Keratinocyte (primary cell): ENCODE results near the gene ACOX2. TPM values are rescaled to one million over a fixed set of nuclear protein-coding genes. Genes with fewer than 3 reads are reported as not detected.

Source experiments
- DNase-seq: peaks from one replicate; pipeline ENCODE4 v3.0.0-alpha.2; 2011; ENCODE audit warnings: low read depth, missing footprints, low spot score
- FAIRE-seq: peaks from 2 replicates; lab custom pipeline; 2011; peaks lifted over from hg19 to GRCh38; lab: Jason Lieb, UNC
- H2AFZ ChIP-seq: 2 replicates; pipeline ENCODE4 v1.6.0; 2012; ENCODE audit warnings: low read length, control low read depth, inconsistent platforms; ENCODE audit not compliant: control insufficient read depth
- H3K27ac ChIP-seq: 2 replicates; pipeline ENCODE4 v1.5.1; 2011; ENCODE audit warnings: low read length; ENCODE audit not compliant: control insufficient read depth, insufficient read depth
- H3K27me3 ChIP-seq: 3 replicates; pipeline ENCODE4 v1.6.0; 2011; ENCODE audit warnings: low read length; ENCODE audit not compliant: control insufficient read depth, insufficient read depth; ENCODE audit errors: extremely low read depth
- H3K36me3 ChIP-seq, 2 experiments: 2 replicates in 1 of 2; 3 replicates in 1 of 2; pipeline ENCODE4 v1.5.1; 2011; ENCODE audit warnings: low read length in 2 of 2, mild to moderate bottlenecking in 1 of 2; ENCODE audit not compliant: control insufficient read depth in 2 of 2, insufficient read depth in 2 of 2; ENCODE audit errors: extremely low read depth in 1 of 2
- H3K4me1 ChIP-seq: 3 replicates; pipeline ENCODE4 v1.5.1; 2011; ENCODE audit warnings: low read length; ENCODE audit not compliant: control insufficient read depth, insufficient read depth; ENCODE audit errors: extremely low read depth
- H3K4me2 ChIP-seq: 3 replicates; pipeline ENCODE4 v1.6.0; 2011; ENCODE audit warnings: low read depth, low read length; ENCODE audit not compliant: control insufficient read depth, insufficient read depth; ENCODE audit errors: extremely low read depth
- H3K4me3 ChIP-seq, 3 experiments: fragments of 200-600 bp in 1 of 3; sonication (generic) in 1 of 3; 2 replicates in 2 of 3; 3 replicates in 1 of 3; pipeline ENCODE4 v1.5.1; 2011 to 2016; ENCODE audit warnings: low read length in 3 of 3, mild to moderate bottlenecking in 3 of 3, control low read depth in 2 of 3, inconsistent platforms in 1 of 3, low read depth in 1 of 3, mixed read lengths in 1 of 3, mixed run types in 1 of 3, moderate library complexity in 1 of 3; ENCODE audit not compliant: control insufficient read depth in 2 of 3, insufficient read depth in 2 of 3; ENCODE audit errors: extremely low read depth in 1 of 3
- H3K79me2 ChIP-seq: 2 replicates; pipeline ENCODE4 v1.6.0; 2012; ENCODE audit warnings: low read length; ENCODE audit not compliant: control insufficient read depth, insufficient read depth
- H3K9ac ChIP-seq: 3 replicates; pipeline ENCODE4 v1.6.0; 2011; ENCODE audit warnings: low read length; ENCODE audit not compliant: control insufficient read depth, insufficient read depth; ENCODE audit errors: extremely low read depth
- H3K9me1 ChIP-seq: 3 replicates; pipeline ENCODE4 v1.6.0; 2011; ENCODE audit warnings: low read length; ENCODE audit not compliant: control insufficient read depth, insufficient read depth; ENCODE audit errors: extremely low read depth
- H3K9me3 ChIP-seq: 2 replicates; pipeline ENCODE4 v1.5.1; 2012; ENCODE audit warnings: low read depth, low read length; ENCODE audit not compliant: control insufficient read depth
- H4K20me1 ChIP-seq: 3 replicates; pipeline ENCODE4 v1.6.0; 2011; ENCODE audit warnings: low read length; ENCODE audit not compliant: control insufficient read depth, insufficient read depth; ENCODE audit errors: extremely low read depth
- CTCF ChIP-seq, 3 experiments: IDR thresholded peaks in 1 of 3; conservative IDR thresholded peaks in 1 of 3; optimal IDR thresholded peaks in 1 of 3; 2 replicates in 2 of 3; 3 replicates in 1 of 3; pipeline versions ENCODE3 to v1.5.1; 2011; ENCODE audit warnings: low read length in 3 of 3, mild to moderate bottlenecking in 3 of 3, moderate library complexity in 2 of 3, control low read depth in 1 of 3, inconsistent platforms in 1 of 3; ENCODE audit not compliant: insufficient read depth in 2 of 3; ENCODE audit errors: extremely low read depth in 1 of 3
- EZH2 ChIP-seq: IDR thresholded peaks from one replicate; pipeline ENCODE4 v1.6.1; 2012; ENCODE audit warnings: inconsistent platforms, mild to moderate bottlenecking, low read length, moderate library complexity
- dilution Hi-C: fragments of 300-500 bp; cut with MboI; formaldehyde crosslinking; loops from one replicate; pipeline ENCODE4 v1.7.0; 2020; ENCODE audit warnings: low sequenced_read_pairs; ENCODE audit not compliant: extremely low pct_ligation_motif_present
- polyA plus RNA-seq, 5 experiments: library from polyadenylated mRNA; depleted of rRNA in 3 of 5; stranded (reverse) in 3 of 5; stranded (forward) in 1 of 5; unstranded in 1 of 5; fragments of >200 nt; gene quantifications; 1 replicate in 1 of 5; 2 replicates in 3 of 5; 3 replicates in 1 of 5; pipeline versions ENCODE4 v1.2.1 to v1.2.3, GENCODE V29; 2011 to 2012; ENCODE audit warnings: missing spikeins in 2 of 5, low read depth in 1 of 5, low replicate concordance in 1 of 5

ACOX2 gene
- polyA plus RNA-seq, 1 donor (not counting 4 experiments of a cell fraction or from before 2014, with no cell fraction given): 0.20 TPM

DNA sequence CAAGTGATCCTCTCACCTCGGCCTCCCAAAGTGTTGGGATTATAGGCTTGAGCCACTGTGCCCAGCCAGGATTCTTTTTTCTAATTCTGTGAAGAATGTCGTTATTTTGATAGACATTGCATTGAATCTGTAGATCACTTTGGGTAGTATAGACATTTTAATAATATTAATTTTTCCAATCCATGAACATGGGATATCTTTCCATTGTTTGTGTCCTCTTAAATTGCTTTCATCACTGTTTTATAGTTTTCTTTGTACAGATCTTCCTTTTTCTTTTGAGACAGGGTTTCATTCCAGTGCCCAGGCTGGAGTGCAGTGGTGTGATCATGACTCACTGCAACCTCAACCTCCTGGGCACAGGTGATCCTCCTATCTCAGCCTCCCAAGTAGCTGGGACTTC lies 56.7 kb downstream of the ACOX2 start:
- no peak overlapping the region for H3K4me2 ChIP-seq
- H2AFZ ChIP-seq: no peak overlapping the region
- DNase-seq: no peak

GRCh38 chr3:58478781-58479180 lies 58.2 kb downstream of the ACOX2 start:
- no peaks in the 10 kb centered on the region for H3K4me1 ChIP-seq
- no peak overlapping the region for H3K9ac ChIP-seq
- H3K4me3 ChIP-seq: no peak overlapping the region
- H3K27ac ChIP-seq: no peak overlapping the region
- no peaks in the 10 kb centered on the region for H3K9me3 ChIP-seq
- H4K20me1 ChIP-seq: no peaks in the 10 kb centered on the region
- TF ChIP-seq CTCF (optimal IDR thresholded peaks at IDR 0.05 in 1 of 3, IDR thresholded peaks at IDR 0.05 in 1 of 3, conservative IDR thresholded peaks at IDR 0.05 in 1 of 3; ENCODE audit: extremely low read depth in 1 of 3, insufficient read depth in 2 of 3, low read length in 3 of 3) (no peak), EZH2 (no peak)
- no peaks in the 10 kb centered on the region for H3K79me2 ChIP-seq
- H3K4me2 ChIP-seq: no peak overlapping the region
- FAIRE-seq (no peak), DNase-seq (no peak)
- no peaks in the 10 kb centered on the region for H3K36me3 ChIP-seq
- H2AFZ ChIP-seq: no peak overlapping the region
- no peaks in the 10 kb centered on the region for H3K27me3 ChIP-seq
- dilution Hi-C loops: no loop called here
- H3K9me1 ChIP-seq: no peaks in the 10 kb centered on the region

More for the DNA sequence above, 56.7 kb downstream of the ACOX2 start:
- TF ChIP-seq CTCF (optimal IDR thresholded peaks at IDR 0.05 in 1 of 3, IDR thresholded peaks at IDR 0.05 in 1 of 3, conservative IDR thresholded peaks at IDR 0.05 in 1 of 3; ENCODE audit: extremely low read depth in 1 of 3, insufficient read depth in 2 of 3, low read length in 3 of 3): no peak
- no peak for TF ChIP-seq EZH2
- Histone ChIP-seq H3K4me1 (no peaks in the 10 kb centered on the region), H3K9me1 (no peaks in the 10 kb centered on the region), H3K9me3 (no peaks in the 10 kb centered on the region), H3K27me3 (peaks cover 10% of the 10 kb centered on the region), H4K20me1 (no peaks in the 10 kb centered on the region), H3K36me3 (no peaks in the 10 kb centered on the region), H3K27ac (no peak overlapping the region), H3K79me2 (no peaks in the 10 kb centered on the region), H3K9ac (no peak overlapping the region), H3K4me3 (no peak overlapping the region)
- FAIRE-seq: no peak
- dilution Hi-C loops: no loop called here
